Measurements from ENCODE around the gene FSCN2. TPM values are rescaled to one million over a fixed set of nuclear protein-coding genes. Genes with fewer than 3 reads are reported as not detected.

FSCN2 gene
- total RNA-seq, 4 donors from 2014 or later, result 9.7 to 20.7 (median 17.0) TPM

- Histone ChIP-seq H3K4me3 (replicated peaks in 1 of 3) (peak overlapping the region in 1 of 3 donors; percentile 8), H3K27me3 (no peaks in the 10 kb centered on the region), H3K9me3 (no peaks in the 10 kb centered on the region), H3K36me3 (no peaks in the 10 kb centered on the region), H3K4me1 (peaks cover 34 to 58% of the 10 kb centered on the region in 2 donors), H3K27ac (no peak overlapping the region)
- intact Hi-C loops (cut with DNase I), result loop anchor here (2.0 to 5.0 kb wide), 2 partner anchors 87 to 231 kb away; partner anchors contain the start of gene BAHCC1
- WGBS, 2 donors, result 40% methylated on average over 12 of the region's 32 CpGs; no CpG with 5 or more reads in 1 of the 2 donors
- TF ChIP-seq POLR2A (IDR thresholded peaks at IDR 0.05), result no peak
- no peak for TF ChIP-seq CTCF (IDR thresholded peaks at IDR 0.05)
- no peak for DNase-seq
Measured at GRCh38 chr17:81483862-81484194, 44.3 kb upstream of the FSCN2 start.

- peak; percentile 37 to 100 (median 100) for TF ChIP-seq CTCF (IDR thresholded peaks at IDR 0.05)
- peak in 1 of 2 donors; percentile 14 for TF ChIP-seq POLR2A (IDR thresholded peaks at IDR 0.05)
- Histone ChIP-seq H3K27ac (no peak overlapping the region), H3K4me3 (replicated peaks in 1 of 3) (peak overlapping the region in 1 of 3 donors; percentile 8), H3K36me3 (no peaks in the 10 kb centered on the region), H3K27me3 (no peaks in the 10 kb centered on the region), H3K9me3 (no peaks in the 10 kb centered on the region), H3K4me1 (peaks cover 34 to 64% of the 10 kb centered on the region in 2 donors)
- intact Hi-C loops (cut with DNase I), result loop anchor here (5.0 kb wide), 1 partner anchor 87 kb away; the partner anchor contains the start of gene BAHCC1
- peak; percentile 90 to 93 for DNase-seq
- 19 to 34% methylated on average over 12 to 21 of the region's 60 CpGs for WGBS, 2 donors
Measured at GRCh38 chr17:81484195-81484979, 43.8 kb upstream of the FSCN2 start.

GRCh38 chr17:81486199-81486810, 41.9 kb upstream of the FSCN2 start:
- no peaks in the 10 kb centered on the region for H3K36me3 ChIP-seq
- peaks cover 39 to 64% of the 10 kb centered on the region in 2 donors for H3K4me1 ChIP-seq
- intact Hi-C loops (cut with DNase I), result no loop called here
- no peak for TF ChIP-seq POLR2A (IDR thresholded peaks at IDR 0.05)
- no peak for TF ChIP-seq CTCF (IDR thresholded peaks at IDR 0.05)
- DNase-seq, result no peak
- no peaks in the 10 kb centered on the region for H3K9me3 ChIP-seq
- 81 to 83% methylated on average over 17 of the region's 17 CpGs for WGBS, 2 donors
- H3K4me3 ChIP-seq (replicated peaks in 1 of 3), result no peak overlapping the region
- no peak overlapping the region for H3K27ac ChIP-seq
- H3K27me3 ChIP-seq, result no peaks in the 10 kb centered on the region

GRCh38 chr17:81487089-81487486, 41.1 kb upstream of the FSCN2 start:
- WGBS, 2 donors, result 78 to 83% methylated on average over 10 of the region's 10 CpGs
- Histone ChIP-seq H3K9me3 (no peaks in the 10 kb centered on the region), H3K4me1 (peaks cover 37 to 62% of the 10 kb centered on the region in 2 donors), H3K27ac (no peak overlapping the region), H3K36me3 (no peaks in the 10 kb centered on the region), H3K27me3 (no peaks in the 10 kb centered on the region), H3K4me3 (replicated peaks in 1 of 3) (peak overlapping the region in 1 of 3 donors; percentile 36)
- DNase-seq, result no peak
- intact Hi-C loops (cut with DNase I), result no loop called here
- TF ChIP-seq POLR2A (IDR thresholded peaks at IDR 0.05), result no peak
- TF ChIP-seq CTCF (IDR thresholded peaks at IDR 0.05), result no peak
